HG03064 (cell line): ENCODE results near the gene VEGFC.

Experiments used
- ATAC-seq: cut with Tn5 transposase; IDR thresholded peaks from one replicate; pipeline ENCODE4 v1.9.1; 2021; ENCODE audit warnings: low read depth; ENCODE audit not compliant: unreplicated experiment

VEGFC gene

GRCh38 chr4:176792326-176793059, at the start of gene VEGFC:
TSS of gene VEGFC (minus strand) at chr4:176792922. CDS start at chr4:176792311, 611 bp downstream.
- peak; percentile 72 for ATAC-seq

DNA sequence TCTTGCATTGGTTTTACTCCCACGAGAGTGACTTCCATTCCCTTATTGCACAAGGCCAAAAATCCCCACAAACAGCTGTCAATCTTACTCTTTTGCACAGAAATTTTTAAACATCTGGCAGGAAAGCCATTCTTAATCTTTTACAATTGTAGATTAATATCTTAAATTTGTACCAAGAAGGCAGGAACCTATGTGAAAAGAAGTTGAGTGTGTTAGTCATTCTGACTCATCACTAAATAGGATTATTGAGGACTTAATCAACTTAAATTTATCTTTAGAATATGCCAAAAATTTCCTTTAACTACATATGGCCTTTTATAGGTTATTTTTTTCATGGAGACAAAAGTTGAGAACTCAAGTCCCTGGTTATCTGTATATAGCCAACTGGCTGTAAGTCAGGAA, 49.0 kb upstream of the VEGFC start:
- no peak for ATAC-seq

- no peak for ATAC-seq
These were observed 47.4 kb upstream of the VEGFC start for GRCh38 chr4:176840166-176840565.

DNA sequence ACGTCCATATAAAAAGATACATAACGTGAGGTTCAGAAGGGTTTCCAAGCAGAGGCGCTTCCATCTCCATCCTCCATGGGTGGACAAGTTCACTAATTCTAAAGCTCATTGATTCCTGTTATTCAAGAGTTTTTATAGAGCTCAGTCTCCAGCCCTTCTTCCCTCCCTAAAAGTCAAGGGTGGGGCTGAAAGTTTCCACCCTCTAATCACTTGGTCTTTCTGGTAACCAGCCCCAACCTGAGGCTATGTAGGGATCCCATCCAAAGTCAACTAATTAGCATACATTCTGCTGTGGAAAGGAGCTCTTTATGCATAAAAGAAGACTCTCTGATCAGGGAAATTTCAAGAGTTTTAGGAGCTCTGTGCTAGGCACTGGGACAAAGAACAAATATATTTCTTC, 46.9 kb upstream of the VEGFC start:
- ATAC-seq: no peak

GRCh38 chr4:176838601-176839433, 46.1 kb upstream of the VEGFC start:
- no peak for ATAC-seq

- ATAC-seq: no peak
These were observed 44.6 kb upstream of the VEGFC start for GRCh38 chr4:176837169-176837895.

DNA sequence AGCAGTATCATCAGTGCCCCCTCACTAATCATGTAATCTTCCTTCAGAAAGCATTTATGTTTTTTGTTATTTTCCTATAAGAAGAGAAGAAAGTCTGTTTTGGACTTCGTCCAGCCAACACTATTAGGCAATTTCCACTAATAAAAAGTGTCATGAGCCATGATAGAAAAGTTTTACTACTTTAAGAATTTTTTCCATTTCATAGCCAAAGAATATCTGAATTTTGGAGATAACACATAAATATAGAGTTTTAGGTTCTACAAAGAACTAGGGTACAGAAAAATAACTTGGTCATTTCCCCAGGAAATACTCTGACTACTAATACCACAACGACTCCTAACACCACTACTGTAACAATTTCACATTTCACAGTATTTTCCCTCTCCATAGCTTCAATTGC, 41.8 kb upstream of the VEGFC start:
- no peak for ATAC-seq

DNA sequence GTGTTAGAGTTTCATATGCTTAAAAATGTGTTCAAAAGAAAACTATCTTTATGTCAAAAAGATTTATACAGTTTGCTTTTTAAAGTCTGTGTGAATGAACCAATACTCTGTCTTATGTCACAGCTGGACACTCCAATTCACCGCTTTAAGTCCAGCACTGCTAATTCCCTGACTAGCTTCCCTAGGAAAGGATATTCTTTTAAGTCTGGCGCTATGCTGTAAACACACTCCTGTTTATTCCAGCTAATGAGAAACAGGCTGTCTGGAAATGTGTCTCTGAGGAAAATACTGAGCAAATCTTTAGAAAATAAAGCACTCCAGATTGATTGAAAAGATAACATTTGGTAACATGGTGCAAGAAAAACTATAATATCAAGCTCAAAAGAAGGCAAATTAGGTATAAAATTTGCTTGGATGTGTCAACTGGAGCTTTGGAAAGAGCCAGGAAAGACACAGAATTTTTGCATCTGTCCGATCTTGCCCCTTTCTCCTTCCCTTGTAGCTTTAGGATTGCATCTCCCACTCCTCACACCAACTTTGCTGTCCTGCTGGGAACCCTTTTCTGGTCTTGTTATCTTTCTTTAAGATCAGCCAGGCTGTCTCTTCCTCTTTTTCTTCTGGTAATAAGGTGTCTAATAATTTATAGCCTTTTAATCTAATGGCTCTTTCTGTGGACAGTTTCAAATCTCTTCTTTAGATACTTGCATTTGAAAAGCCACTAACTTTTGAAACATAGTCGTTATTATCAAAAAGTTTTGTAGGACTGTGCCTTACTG, 40.9 kb upstream of the VEGFC start:
- no peak for ATAC-seq

DNA sequence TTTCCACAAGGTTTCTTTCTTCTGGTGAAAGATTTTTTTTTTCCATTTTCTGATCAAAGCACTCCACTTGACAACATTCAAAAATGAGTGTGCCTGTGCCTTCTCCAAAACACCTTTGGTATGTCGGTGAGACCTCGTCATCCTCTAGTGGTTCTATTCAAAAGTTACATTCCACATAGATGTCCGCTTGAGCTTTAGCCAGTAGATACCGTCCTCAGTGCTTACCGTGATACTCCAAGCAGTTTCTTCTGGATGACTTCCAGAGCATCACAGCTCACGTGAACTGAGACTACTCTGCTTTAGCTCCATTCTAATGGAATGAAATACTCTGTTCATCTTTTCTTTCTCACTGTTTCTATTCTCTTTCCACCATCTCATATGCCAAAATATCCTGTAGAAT, 38.2 kb upstream of the VEGFC start:
- no peak for ATAC-seq

- no peak for ATAC-seq
These were observed 32.9 kb upstream of the VEGFC start for GRCh38 chr4:176825586-176825985.

- ATAC-seq: no peak
These were observed 32.1 kb upstream of the VEGFC start for GRCh38 chr4:176824645-176825366.

DNA sequence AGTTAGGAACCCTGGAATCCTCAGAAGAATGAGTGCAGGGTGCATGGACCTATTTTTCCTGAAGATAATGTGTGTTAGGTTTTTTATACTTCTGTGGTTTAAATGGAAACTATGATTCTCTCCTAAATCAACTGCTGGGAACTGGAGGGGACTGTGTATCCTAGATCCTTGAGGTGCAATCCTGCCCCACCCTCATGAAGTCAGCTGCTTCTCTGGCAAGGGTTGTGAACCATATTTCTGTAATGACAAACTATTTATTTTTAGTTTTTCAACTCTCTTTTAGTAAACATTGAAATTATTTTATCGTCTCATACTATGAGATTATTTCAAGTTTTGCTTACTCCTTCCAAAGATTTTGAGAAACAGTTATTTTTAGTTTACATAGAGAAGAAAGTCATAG, 25.8 kb upstream of the VEGFC start:
- no peak for ATAC-seq

DNA sequence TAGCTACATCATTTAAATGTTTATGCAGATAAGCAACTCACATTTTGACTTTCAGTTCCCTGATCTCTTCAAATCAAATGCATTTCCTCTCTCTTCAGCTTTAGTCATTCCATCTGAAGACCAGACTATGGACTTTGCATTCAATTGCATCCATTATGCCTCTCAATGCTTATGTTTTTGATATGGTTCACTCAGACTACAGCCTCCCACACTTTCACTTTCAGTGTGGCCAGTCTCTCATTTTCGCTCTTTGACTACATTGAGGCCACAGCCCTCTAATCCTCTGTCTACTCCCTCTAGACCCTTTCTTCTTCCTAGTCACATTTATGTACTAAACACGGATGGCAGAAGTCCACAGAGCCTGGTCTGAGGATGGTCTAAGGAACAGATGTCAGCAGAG, 24.5 kb upstream of the VEGFC start:
- ATAC-seq: no peak

GRCh38 chr4:176814770-176815169, 22.0 kb upstream of the VEGFC start:
- ATAC-seq: no peak

DNA sequence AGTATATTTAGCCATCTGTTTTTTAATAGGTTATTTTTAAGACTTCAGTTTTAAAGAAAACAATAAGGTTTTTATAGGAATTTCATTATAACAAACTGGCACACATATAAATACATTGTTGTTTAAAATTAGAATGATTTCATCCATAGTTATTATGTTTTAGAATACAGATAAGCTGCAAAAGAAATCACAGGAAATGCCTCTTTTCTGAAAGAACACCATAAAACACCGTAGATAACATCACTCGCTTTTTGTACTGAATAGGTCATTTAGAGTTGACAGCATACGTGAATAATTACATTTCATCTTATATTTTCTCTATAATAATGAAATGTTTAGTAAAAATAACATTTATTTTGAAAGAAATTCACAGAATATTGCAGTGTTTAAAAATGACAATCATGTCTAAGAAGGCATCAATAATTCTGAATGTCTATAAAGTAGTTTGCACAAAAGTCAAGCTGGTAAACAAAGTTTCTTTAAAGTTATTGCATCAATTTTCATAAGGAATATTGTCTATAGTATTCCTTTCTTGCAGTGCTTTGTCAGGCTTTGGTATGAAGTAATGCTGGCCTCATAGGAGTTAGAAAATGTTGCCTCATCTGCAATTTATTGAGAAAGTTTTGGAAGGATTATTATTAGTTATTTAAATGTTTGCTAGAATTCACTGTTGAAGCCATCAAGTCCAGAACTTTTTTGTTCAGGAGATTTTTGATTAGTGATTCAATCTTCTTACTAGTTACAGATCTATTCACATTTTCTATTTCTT, 17.9 kb upstream of the VEGFC start:
- no peak for ATAC-seq

- no peak for ATAC-seq
These were observed 14.2 kb upstream of the VEGFC start for GRCh38 chr4:176806778-176807375.

GRCh38 chr4:176805155-176805554, 12.4 kb upstream of the VEGFC start:
- no peak for ATAC-seq

GRCh38 chr4:176800891-176801534, 8.3 kb upstream of the VEGFC start:
- no peak for ATAC-seq
